Suppressor macrophage treated with lipopolysaccharide for 4 hours (primary cell): Measurements from ENCODE around the gene C15orf62.
A peak's percentile ranks its signal among the peaks of the same experiment; 100 is the strongest.

ENCODE experiments used
- DNase-seq: peaks from one replicate; pipeline ENCODE4 v3.0.0-alpha.2; 2020

The C15orf62 gene

DNA sequence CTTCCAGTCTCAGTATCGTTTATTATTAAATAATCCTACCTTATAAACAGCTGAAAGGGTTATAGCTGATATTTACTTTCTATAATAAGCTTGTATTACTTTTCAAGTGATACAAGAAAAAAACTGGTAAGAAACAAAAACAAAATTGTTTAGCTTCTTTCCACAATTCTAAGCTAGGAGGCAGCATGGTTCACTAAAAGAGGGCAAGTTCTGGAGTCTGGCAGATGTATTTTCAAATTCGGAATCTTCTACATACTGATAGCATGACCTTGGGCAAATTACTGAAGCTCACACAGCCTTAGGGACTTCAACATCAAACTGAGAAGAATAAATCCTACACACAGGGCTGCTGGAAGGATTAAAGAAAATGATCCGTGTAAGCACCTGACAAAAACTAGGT is 15.4 kb downstream of the C15orf62 start:
- no peak for DNase-seq

GRCh38 chr15:40785814-40786213 is 16.0 kb downstream of the C15orf62 start:
- no peak for DNase-seq

DNA sequence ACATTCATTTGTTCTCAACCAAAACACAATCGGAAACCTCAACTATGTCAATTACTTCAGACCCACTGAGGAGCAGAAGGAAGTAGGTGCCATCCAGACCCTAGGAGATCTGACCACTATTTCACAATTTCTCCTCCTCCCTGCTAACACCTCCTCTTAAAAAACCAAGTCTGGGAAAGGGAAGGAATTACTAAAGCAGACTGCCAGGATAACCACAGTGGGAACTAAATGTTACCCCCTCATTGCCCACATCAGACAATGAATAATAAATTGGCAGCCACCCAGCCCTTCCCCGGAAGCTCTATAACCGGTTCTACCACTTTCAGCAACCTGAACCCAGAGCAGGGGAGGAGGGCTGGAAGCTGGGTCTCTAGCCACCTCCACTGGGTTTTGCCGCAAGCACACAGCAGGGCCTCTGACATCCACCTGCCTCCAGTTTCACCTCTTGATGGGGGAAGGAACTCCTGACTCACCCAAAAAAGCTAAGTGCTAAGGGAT is 17.6 kb downstream of the C15orf62 start:
- peak; percentile 31 for DNase-seq

DNA sequence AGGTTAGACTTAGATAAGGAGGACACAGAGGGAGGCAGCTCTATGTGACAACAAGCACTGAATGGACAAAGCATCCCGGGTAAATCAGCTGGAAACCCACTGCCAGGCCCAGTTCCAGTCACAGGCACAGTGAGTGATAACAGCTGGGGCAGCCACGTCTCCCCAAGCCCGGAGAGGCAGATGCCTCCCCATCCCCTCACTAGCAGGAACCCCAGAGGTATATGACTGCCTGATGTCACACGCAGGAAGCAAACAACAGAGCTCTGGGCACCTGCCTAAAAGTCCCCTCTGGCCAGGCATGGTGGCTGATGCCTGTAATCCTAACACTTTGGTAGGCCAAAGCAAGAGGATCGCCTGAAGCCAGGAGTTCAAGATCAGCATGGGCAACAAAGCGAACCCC is 18.2 kb downstream of the C15orf62 start:
- no peak for DNase-seq

GRCh38 chr15:40789119-40789518 is 19.3 kb downstream of the C15orf62 start:
- no peak for DNase-seq

DNA sequence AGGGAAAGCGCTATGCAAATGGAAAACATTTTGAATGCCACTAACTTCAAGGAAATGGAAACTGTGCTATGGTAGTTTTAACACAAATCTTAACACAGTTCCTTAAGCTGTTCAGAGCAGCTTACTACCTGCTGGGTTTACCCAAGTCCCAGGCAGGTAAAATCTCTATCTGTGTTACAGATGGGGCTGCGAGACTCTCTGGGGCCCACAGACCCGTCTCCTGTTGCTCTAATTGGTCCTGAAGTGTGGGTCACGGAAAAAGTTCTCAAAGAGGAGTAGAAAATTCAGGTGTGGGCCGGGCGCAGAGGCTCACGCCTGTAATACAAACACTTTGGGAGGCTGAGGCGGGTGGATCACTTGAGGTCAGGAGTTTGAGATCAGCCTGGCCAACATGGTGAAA is 20.2 kb downstream of the C15orf62 start:
- DNase-seq, result no peak

DNA sequence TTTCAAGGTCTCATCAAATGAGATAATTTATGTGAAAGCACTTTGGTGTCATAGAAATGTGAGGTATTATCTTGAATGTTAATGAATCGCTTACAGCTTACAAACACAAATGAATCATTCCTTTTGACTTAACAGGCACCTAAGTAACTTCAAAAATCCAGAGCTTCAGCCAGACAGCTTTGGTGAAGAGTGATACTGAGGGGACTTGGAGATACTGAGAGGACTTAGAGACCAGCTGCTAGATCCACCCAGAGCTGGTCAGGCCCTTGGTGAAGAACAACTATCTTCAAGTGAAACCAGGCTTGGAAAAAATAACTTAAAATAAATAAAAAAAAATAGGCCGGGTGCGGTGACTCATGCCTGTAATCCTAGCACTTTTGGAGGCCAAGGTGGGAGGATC is 20.9 kb downstream of the C15orf62 start:
- no peak for DNase-seq

GRCh38 chr15:40792394-40792793 is 22.6 kb downstream of the C15orf62 start:
- no peak for DNase-seq

GRCh38 chr15:40793216-40793989 is 23.6 kb downstream of the C15orf62 start:
- peak; percentile 70 for DNase-seq

- DNase-seq, result no peak
Observed at GRCh38 chr15:40796041-40796440, 26.3 kb downstream of the C15orf62 start.

DNA sequence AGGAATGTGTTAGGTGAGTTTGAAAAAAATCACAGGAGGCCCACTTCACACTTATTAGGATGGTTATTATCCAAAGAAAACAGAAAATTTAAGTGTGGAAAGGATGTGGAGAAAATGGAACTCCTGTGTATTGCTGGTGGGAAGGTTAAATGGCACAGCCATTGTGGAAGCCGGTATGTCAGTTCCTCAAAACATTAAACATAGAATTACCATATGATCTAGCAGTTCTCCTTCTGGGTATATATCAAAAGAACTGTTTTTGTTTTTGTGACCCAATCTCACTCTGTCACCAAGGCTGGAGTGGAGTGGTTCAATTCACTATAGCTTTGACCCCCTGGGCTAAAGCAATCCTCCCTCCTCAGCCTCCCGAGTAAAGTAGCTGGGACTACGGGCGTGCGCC is 26.7 kb downstream of the C15orf62 start:
- DNase-seq, result peak; percentile 33

- no peak for DNase-seq
Observed at GRCh38 chr15:40799523-40799922, 29.7 kb downstream of the C15orf62 start.

DNA sequence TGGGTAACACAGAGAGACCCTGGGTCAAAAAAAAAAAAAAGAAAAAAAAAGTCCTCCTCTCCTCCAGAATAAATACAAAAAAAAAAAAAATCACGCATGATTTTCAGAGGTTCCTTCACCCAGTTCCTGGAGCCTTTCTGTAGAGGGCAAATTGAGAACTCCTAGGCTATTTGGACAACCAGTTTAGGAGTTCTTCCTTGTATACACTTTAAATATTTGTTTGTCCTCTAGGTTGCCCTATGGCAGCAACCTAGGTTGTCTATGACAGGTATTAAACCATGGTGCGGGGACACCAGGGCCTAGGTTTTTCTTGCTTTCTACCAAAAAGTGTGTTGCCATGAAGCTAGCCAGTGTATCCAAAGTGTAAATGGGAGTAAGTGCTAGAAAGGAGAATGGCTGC is 33.3 kb downstream of the C15orf62 start:
- DNase-seq, result no peak

DNA sequence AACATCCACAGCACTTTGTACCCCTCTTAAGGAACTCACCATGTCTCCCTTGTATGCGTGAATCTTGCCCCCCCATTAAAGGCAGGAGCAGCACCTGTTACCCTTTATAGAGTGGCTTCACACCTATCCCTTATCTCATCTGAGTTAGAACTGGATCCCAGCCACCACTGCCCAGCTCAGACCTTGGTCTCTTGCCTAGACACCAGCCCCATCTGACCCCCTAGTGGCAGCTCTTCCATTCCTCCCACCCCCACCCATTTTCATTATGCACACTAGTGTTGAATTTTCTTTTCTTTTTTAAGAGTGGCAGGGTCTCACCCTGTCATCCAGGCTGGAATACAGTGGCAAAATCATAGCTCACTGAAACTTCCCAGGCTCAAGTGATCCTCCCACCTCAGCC is 33.9 kb downstream of the C15orf62 start:
- DNase-seq, result no peak

DNA sequence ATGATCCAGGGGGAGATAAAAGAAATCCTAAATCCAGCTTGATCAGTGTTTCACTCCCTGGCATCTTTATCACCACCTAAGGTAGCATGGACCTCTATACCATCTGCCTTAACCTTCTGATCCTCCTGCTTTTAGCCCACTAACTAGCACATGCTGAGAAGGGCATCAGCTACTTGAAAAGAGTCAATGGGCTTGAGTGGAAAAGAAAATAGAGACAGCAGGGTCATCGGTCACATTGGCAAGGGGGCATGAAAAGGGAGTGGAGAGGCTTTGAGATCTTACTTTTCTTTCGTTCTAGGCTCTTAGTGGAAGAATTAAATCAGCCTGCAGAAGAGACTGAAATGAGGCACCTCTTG is 36.9 kb downstream of the C15orf62 start:
- DNase-seq, result no peak

- DNase-seq, result peak; percentile 99
Observed at GRCh38 chr15:40807028-40807887, 37.5 kb downstream of the C15orf62 start, which contains the start of the genes DNAJC17 and ZFYVE19. TSS of gene DNAJC17 (minus strand) at chr15:40807473. CDS start at chr15:40807446, 27 bp downstream. TSS of gene ZFYVE19 (plus strand) at chr15:40807089. CDS start at chr15:40807590, 501 bp downstream.

DNA sequence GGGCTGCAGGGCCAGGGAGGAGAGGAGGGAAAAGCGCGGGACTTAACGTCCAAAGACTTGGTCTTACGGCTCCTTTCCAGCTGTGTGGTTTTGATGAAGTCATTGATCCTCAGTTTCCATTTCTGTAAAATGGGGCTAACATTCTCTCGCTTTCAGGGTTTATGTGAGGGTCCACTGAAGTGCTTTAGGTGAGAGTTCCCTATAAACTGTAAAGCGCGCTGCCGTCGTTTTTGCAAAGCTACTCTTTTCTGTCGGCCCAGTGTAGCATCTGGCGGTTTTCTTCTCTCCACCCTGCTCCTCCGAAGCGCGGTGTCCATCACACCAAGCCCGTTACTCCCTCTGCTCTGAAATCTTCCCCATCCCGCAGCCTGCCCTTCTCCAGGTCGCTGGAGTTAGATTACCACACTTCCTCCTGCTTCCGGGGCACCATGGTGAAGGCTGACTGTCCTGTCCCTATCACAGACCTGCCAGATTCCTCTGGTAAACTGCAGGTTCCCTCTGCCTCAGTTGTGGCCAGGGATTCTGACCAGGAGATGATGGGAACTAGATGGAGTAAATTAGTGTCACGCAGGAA is 38.2 kb downstream of the C15orf62 start:
- no peak for DNase-seq

- no peak for DNase-seq
Observed at GRCh38 chr15:40808861-40809450, 39.2 kb downstream of the C15orf62 start.

DNA sequence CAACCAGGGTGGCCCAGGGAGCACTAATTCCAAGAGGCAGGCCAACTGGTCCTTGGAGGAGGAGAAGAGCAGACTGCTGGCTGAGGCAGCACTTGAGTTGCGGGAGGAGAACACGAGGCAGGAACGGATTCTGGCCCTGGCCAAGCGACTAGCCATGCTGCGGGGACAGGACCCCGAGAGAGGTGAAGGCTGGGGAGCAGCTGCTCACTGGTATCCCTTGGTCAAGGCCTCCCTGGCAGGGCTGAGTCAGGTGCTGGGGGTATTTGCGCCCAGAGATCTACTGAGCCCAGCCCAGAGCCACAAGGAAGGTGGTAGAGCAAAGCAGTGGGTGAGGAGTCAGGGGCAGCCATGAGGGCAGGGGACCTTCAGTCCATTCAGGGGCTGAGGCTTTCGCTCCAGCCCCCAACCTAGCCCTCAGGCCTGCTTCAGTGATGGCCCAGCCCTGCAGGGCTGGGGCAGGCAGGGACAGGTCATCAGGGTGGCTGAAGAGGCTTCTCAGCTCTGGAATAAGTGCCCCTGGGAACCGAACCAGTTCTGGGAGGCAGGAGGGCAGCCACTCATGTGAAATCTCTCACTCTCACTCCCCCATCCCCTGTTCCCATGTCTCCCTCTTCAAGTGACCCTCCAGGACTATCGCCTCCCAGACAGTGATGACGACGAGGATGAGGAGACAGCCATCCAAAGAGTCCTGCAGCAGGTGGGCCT is 43.1 kb downstream of the C15orf62 start:
- DNase-seq, result no peak

DNA sequence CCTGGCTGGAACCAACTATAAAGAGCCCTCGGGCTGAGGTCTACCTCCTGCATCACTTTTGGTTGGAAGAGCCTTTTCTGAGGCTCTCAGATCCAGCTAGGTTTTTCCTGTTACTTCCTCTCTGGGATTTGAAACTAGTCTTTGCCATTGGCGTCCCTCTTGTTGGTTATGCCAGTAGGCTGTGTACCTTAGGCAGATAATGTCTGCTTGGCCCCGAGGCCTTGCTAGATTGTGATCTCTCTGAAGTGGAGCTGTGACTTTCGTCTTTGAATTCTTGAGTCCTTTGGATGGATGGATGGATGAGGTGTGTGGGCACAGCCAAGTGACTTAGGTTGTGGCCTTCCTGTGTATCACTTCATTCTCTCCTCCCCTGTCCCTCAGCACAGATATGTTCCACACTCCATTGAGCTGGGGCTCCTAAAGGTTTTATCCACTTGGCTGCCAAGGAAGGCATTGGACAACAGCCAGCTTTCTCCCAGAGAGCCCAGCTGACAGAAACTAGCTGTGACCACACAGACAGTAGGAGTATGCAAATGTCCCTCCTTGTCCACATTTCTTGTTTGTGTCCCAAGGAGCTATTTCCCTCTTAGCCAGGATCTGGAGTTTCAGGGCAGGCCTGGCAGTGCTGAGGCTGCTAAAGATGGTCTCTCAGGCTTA is 45.4 kb downstream of the C15orf62 start:
- peak; percentile 33 for DNase-seq

DNA sequence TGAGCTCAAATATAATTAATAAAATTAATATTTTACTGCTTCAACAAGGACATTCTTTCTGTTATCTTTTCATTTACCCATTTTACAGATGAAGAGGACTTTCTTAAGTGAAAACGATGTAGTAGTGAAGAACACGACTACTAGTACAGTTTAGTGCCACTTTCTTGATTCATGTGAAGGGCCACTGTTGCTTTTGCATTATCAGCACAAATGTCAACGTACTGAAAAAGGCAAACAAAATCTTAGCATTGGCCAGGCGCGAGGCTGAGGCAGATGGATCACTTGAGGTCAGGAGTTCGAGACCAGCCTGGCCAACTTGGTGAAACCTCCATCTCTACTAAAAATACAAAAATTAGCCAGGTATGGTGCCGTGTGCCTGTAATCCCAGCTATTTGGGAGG is 49.3 kb downstream of the C15orf62 start:
- DNase-seq, result no peak

- no peak for DNase-seq
Observed at GRCh38 chr15:40821195-40821594, 51.4 kb downstream of the C15orf62 start.
